ENCODE measurements around the gene NUDT13. TPM values are rescaled to one million over a fixed set of nuclear protein-coding genes. Genes with fewer than 3 reads are reported as not detected.

NUDT13 gene
- 1.7 and 1.8 TPM in 2 replicates for total RNA-seq (2022)
- percentile 31 among the genes with signal in this experiment for Bru-seq, nascent RNA
- percentile 20 among the genes with signal in this experiment for BruChase-seq, experiment 1, labeled RNA remaining after a 6-hour chase
- BruChase-seq, experiment 2, labeled RNA remaining after a 2-hour chase = percentile 35 among the genes with signal in this experiment
- long read RNA-seq, partial matches to known transcripts = 0 of 6 reads
- long read RNA-seq, other reads (novel, unspliced or antisense) = 3 of 6 reads

GRCh38 chr10:73110345-73110849 lies at the start of gene NUDT13:
Gene NUDT13 (plus strand): TSS chr10:73110455. CDS start chr10:73114366, 3,911 bp downstream.
- no peaks in the 10 kb centered on the region for H3K9me3 Mint-ChIP-seq (ENCODE audit: unreplicated experiment)
- intact Hi-C loops (cut with micrococcal nuclease) = loop anchor here (2.0 kb wide), 1 partner anchor 14 kb away; the partner anchor contains the start of gene P4HA1
- no peak for TF ChIP-seq CTCF (IDR thresholded peaks at IDR 0.05; ENCODE audit: unreplicated experiment)
- BruUV-seq (replicated peaks) = no TSS peak
- peak within 1 kb of the TSS; percentile 93 for H3K27ac Mint-ChIP-seq (ENCODE audit: low read depth, unreplicated experiment)
- H3K27me3 Mint-ChIP-seq (ENCODE audit: insufficient read depth, unreplicated experiment) = no peaks in the 10 kb centered on the region
- CTCF ChIA-PET = interaction anchor here (0.6 to 2.8 kb wide), 6 partner anchors 10 to 448 kb away, joined by 3 to 32 read pairs (median 4); partner anchors contain the start of gene P4HA1
- peak within 1 kb of the TSS; percentile 78 for H3K4me3 Mint-ChIP-seq (ENCODE audit: unreplicated experiment)
- POLR2A ChIA-PET = interaction anchor here (0.6 to 5.9 kb wide), 24 partner anchors 8 to 1147 kb away, joined by 3 to 200 read pairs (median 4); partner anchors contain the start of genes DNAJB12, DNAJC9, FAM149B1 and MRPS16
- H3K36me3 Mint-ChIP-seq (ENCODE audit: insufficient read depth, unreplicated experiment) = peaks cover 17% of the 10 kb centered on the region
- DNase-seq (ENCODE audit: unreplicated experiment) = peak; percentile 67
- H3K4me1 Mint-ChIP-seq (ENCODE audit: insufficient read depth, unreplicated experiment) = peaks cover 6% of the 10 kb centered on the region

GRCh38 chr10:73060738-73061635 lies 49.3 kb upstream of the NUDT13 start:
- DNase-seq (ENCODE audit: unreplicated experiment) = peak; percentile 65
- peaks cover 5% of the 10 kb centered on the region for H3K4me1 Mint-ChIP-seq (ENCODE audit: insufficient read depth, unreplicated experiment)
- intact Hi-C loops (cut with micrococcal nuclease) = loop anchor here (1.0 to 10.0 kb wide), 4 partner anchors 186 to 697 kb away; partner anchors contain the start of gene MICU1
- no peak overlapping the region for H3K27ac Mint-ChIP-seq (ENCODE audit: low read depth, unreplicated experiment)
- ChIA-PET POLR2A (interaction anchor here (0.6 to 1.2 kb wide), 10 partner anchors 10 to 1063 kb away, joined by 3 to 6 read pairs (median 3); no protein-coding TSS in a partner anchor), CTCF (interaction anchor here (0.7 to 1.5 kb wide), 20 partner anchors 9 to 697 kb away, joined by 3 to 11 read pairs (median 4); no protein-coding TSS in a partner anchor)
- TF ChIP-seq CTCF (IDR thresholded peaks at IDR 0.05; ENCODE audit: unreplicated experiment) = peak; percentile 53
- BruUV-seq (replicated peaks) = no TSS peak
- peaks cover 38% of the 10 kb centered on the region for H3K36me3 Mint-ChIP-seq (ENCODE audit: insufficient read depth, unreplicated experiment)
- no peaks in the 10 kb centered on the region for H3K27me3 Mint-ChIP-seq (ENCODE audit: insufficient read depth, unreplicated experiment)
- no peaks in the 10 kb centered on the region for H3K9me3 Mint-ChIP-seq (ENCODE audit: unreplicated experiment)
- H3K4me3 Mint-ChIP-seq (ENCODE audit: unreplicated experiment) = no peak overlapping the region

- Mint-ChIP-seq H3K36me3 (ENCODE audit: insufficient read depth, unreplicated experiment) (peaks cover 34% of the 10 kb centered on the region), H3K4me3 (ENCODE audit: unreplicated experiment) (no peak overlapping the region), H3K27me3 (ENCODE audit: insufficient read depth, unreplicated experiment) (no peaks in the 10 kb centered on the region), H3K9me3 (ENCODE audit: unreplicated experiment) (no peaks in the 10 kb centered on the region), H3K4me1 (ENCODE audit: insufficient read depth, unreplicated experiment) (peaks cover 5% of the 10 kb centered on the region), H3K27ac (ENCODE audit: low read depth, unreplicated experiment) (no peak overlapping the region)
- TF ChIP-seq CTCF (IDR thresholded peaks at IDR 0.05; ENCODE audit: unreplicated experiment) = no peak
- CTCF ChIA-PET = interaction anchor here (0.7 to 1.5 kb wide), 19 partner anchors 9 to 698 kb away, joined by 3 to 11 read pairs (median 4); no protein-coding TSS in a partner anchor
- no TSS peak for BruUV-seq (replicated peaks)
- intact Hi-C loops (cut with micrococcal nuclease) = loop anchor here (1.0 to 10.0 kb wide), 5 partner anchors 186 to 697 kb away; partner anchors contain the start of gene MICU1
- POLR2A ChIA-PET = interaction anchor here (0.6 to 1.2 kb wide), 8 partner anchors 10 to 1064 kb away, joined by 3 to 6 read pairs (median 3); no protein-coding TSS in a partner anchor
- no peak for DNase-seq (ENCODE audit: unreplicated experiment)
Observed at GRCh38 chr10:73061743-73062142, 48.5 kb upstream of the NUDT13 start.

All from MCF 10A (cell line).